Right hindlimb (tissue), 1 donor: Measurements from ENCODE around the gene CNNM3.

Source experiments
- DNase-seq: peaks from one replicate; pipeline ENCODE4 v3.0.0-alpha.2; 2018

CNNM3 gene

DNA sequence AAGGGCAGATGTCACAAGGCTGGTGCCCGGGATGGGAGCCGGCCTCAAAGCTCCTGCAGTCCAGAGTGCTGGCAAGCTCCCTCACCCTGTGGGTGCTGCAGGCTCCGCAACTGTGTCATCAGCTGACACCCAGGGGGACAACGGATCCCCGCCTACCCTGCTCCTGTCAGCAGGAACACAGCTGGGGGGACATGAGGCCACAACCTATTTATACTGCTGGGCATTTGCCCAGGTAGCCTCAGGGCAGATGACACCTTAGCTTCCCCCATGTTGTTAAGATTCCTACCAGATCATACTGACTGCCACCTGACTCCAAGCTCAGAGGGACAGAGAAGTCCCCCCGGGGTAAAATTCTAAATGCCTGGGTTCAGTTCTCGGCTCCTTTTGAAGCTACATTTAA lies 26.5 kb downstream of the CNNM3 start:
- DNase-seq: no peak

DNA sequence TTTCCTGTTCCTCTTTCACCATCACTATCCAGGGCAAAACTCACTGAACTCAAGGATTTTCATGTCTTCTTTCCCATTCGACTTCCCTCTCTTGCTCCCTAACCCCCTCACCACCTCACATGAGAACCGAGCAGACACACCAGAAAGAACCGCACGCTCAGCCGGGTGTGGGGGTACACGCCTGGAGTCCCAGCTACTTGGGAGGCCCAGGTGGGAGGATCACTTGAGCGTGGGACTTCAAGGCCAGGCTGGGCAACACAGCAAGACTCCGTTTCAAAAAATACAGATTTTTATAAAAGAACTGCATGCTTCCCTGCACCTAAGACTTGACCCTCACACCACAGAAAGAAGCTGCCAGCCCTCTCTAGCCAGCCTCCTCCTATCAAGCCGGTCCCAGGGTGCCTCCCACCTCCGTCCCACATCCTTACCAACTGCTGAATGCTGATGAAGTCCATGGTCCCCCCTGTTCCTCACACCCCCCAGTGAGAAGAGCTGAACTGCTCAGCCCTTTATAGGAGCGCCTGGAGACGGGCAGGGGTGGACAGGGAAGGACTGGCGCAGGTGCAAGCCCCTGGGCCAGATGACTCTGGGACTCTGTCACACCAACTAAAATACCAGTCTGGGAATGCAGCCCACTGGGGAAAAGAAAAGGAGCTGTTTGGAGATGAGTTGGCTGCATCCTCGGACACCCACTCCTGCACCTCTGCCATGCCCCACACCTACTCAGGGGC lies 27.6 kb downstream of the CNNM3 start, which contains the start of gene ANKRD23:
Gene ANKRD23, minus strand, starts transcription at position 484 of the 731 bp plus-strand sequence. Its CDS starts 29 bp downstream, at position 455.
- no peak for DNase-seq

DNA sequence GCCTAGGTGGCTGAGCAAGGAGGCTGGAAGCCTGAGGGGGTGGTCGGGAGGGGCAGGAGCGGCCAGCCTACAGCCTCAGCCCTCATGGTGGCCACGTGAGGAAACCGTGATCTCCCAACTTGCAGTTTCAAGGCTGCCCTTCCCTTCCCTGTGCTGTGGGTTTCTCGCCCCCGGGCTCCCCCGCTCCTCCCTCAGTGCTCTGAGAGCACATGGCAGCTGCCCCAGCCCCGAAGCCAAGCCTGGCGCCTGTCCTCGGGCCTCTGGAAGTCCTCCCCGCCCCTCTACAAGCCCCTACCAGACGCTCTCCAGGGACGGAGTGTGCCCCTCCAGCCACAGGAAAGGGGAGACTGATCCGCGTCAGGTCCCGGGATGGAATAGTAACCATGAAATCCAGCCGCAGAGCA lies 28.3 kb downstream of the CNNM3 start:
- no peak for DNase-seq

DNA sequence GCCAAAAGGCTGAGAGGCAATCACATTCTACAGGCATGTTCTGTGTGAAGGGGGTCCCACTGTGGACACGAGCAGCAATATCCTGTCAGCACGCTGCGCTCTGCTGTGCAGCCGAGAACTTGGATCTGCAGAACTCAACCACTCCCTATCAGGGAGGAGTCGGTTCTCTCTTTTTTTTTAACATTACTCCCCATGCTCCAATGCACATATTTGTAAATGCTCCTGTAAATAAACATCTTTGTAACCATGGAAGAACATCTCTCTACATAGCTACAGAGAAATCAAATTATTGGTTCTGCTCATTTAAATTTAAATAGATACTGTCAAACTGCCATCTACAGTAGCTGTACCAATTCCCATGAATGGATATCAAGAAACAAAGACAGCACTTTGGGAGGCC lies 30.8 kb downstream of the CNNM3 start:
- no peak for DNase-seq

DNA sequence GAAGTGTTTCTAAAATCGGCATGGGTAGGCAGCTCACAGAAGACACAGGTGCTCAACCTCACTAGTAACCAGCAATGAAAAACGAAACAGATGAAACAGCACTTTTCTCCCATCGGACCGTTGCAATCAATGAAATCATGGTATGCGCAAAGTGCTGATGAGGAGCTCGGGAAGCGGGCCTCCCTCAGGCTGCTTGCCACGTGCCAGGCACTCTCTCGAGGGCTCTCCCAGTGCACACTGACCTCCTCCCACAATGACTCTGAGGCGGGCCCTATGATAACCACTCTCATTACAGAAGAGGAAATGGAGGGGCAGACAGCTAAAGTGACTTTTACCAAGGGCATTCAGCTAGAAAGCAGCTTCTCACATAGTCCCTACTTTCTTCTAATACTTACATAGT lies 31.5 kb downstream of the CNNM3 start:
- DNase-seq: no peak

DNA sequence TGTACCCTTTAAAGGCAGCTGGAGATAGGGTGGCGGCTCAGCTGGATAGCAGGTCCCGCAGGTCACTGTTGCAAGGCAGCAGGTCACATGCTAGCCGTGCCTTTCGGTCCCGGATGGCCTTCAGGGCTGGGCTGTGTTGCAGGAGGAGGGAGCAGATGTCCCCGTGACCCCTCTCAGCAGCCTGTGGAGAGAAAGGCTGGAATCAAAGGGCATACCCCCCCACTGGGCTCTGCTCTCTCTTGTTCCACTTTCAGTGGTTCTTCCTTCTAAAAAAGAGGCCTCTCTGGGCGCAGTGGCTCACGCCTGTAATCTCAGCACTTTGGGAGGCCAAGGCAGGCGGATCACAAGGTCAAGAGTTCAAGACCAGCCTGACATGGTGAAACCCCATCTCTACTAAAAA lies 32.2 kb downstream of the CNNM3 start:
- no peak for DNase-seq

DNA sequence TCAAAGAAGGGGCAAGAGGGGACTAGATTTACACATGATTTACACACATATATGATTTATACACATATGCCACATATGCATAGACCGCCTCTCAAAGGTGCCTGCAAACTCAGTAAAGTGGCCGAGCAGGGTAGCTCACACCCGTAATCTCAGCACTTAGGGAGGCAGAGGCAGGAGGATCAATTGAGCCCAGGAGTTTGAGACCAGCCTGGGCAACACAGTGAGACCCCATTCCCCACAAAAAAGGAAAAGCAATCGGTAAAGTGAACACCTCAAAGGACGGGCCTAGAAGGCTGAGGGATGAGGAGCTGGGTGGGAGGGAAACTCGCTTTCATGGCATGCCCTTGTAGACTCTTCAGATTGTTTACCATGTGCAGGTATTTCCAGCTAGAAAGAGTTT lies 36.6 kb downstream of the CNNM3 start:
- DNase-seq: no peak

DNA sequence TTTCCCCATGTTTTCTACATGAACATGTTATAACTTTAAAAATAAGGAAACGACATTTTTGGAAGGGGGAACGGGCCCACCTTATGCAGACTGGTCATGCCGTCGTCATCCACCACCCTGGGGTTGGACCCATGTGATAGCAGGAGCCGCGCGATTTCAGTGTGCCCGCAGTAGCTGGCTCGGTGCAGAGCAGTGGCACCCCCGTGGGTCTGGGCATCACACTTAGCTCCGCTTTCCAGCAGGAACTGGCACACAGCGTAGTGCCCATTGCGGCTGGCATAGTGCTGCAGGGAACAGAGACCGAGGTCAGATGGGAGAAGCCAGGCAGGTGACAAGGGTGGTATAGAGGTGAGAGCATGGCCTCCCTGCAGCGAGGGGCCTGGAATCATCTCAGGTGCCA lies 37.3 kb downstream of the CNNM3 start:
- no peak for DNase-seq

DNA sequence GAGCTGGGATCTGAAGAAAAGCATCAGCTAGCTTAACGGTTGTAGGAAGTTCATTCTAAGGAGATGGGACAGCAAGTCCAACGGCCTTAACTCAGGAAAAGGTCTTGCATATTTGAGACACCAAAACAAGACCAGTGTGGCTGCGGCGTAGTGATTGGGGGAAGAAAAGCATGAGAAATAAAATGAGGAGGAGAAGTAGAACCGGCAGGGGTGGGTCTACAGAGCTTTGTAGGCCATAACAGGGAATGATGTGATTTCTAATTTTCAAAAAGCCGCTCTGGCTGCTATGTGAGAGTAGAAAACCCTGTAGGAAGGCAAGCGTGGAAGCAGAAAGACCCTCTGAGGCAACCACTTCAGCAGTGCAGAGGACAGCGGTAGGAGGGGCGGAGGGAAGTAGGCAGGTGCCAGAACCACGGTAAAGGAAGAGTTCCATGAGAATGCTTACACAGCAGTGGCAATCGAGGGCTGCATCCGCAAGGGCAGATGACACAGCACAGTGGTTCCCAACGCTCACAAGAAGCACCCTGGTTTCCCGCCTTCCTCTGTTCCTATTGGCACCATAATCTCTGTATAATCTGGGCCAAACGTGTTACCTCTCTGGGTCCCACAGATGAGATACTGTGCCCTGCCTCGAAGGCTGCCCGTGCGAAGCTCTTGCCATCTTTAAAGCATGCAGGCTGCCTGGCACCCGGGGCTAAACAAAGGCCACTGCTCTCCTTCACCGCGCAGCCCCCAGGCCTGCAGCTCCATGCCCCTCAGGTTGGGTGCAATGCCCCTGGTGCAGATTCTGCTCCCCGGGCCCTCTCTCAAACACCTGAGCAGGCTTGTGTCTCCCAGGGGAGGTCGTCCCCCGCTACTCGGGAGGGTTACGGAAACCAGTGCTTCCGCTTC lies 41.0 kb downstream of the CNNM3 start:
- DNase-seq: peak; percentile 14

DNA sequence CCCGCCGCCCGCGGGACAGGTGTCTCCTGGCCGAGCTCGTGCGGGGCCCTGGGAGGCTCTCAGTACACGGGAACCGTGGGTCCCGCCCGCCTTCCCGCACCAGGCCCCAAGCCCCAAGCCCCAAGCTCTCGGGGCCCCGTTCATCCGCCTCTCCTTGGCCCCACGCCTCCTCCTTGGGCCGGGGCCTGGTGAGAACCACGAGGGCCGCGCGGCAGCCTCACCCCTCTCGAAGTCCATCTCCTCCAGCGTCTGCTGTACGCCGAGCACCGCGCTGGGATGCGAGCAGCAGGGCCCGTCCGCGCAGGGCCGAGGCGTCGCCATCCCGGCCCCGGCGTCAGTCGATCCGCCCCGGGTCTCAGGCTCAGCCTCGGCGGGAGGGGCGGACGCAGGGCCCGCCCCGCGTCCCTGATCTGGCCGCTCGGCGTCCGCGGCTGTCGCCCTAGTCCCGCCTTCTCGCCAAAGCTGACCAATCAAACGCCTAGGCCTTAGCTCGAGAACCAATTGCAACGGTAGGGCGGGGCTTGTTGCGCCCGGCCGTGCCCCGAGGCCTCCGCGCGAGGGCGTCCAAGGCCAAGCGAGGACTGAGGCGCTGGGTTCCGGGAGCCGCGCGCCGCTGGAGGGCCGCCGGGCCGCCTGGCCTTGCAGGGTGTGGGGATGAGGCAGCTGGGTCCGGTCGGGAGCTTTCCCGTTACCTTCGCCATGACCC lies 41.8 kb downstream of the CNNM3 start, which contains the start of gene ANKRD39:
Gene ANKRD39, minus strand, starts transcription at position 350 of the 706 bp plus-strand sequence. Its CDS starts 29 bp downstream, at position 321.
- DNase-seq: peak; percentile 99

DNA sequence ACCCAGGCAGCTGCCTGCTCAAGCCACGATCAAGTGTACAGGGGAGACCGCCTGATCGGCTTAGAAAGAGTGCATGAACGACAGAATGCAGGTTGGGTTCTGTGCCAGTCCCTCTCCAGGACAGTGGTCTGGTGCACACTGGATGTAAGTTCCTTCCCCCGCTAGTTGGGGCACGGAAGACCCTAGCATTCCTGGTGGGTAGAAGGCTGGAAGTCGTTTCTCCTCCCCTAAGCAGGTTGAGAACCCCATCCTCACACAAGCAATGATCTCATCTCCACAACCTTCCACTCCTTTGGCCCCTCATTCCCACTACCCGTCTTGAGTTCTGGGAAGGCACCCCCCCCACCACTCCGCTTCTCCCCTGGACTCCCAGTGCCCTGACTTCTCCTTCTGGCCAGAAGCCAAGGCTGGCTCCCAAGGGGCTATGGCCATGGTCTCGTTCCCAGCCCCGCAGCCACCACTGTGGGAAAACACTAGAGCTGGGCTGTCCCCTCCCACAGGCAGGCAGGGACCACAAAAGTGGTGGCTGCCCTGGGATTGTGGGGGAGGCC lies 43.1 kb downstream of the CNNM3 start:
- peak; percentile 77 for DNase-seq

DNA sequence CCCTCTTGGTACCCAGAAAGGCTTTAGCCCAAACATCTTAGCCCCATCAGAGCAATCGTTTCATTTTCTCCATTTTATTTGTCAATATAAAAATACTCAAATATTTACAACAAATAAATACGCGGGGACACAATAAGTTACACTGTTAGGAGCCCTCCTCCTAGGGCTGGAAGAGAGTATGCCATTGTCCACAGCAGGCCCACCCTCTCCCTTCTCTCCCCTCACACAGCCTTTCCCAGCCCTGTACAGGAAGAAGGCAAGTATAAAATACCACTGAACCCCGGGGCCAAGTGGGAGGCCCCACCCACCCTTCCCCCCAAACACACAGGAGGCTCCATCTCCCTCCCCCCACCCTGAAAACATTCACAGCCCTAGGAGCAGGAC lies 43.6 kb downstream of the CNNM3 start:
- peak; percentile 30 for DNase-seq

DNA sequence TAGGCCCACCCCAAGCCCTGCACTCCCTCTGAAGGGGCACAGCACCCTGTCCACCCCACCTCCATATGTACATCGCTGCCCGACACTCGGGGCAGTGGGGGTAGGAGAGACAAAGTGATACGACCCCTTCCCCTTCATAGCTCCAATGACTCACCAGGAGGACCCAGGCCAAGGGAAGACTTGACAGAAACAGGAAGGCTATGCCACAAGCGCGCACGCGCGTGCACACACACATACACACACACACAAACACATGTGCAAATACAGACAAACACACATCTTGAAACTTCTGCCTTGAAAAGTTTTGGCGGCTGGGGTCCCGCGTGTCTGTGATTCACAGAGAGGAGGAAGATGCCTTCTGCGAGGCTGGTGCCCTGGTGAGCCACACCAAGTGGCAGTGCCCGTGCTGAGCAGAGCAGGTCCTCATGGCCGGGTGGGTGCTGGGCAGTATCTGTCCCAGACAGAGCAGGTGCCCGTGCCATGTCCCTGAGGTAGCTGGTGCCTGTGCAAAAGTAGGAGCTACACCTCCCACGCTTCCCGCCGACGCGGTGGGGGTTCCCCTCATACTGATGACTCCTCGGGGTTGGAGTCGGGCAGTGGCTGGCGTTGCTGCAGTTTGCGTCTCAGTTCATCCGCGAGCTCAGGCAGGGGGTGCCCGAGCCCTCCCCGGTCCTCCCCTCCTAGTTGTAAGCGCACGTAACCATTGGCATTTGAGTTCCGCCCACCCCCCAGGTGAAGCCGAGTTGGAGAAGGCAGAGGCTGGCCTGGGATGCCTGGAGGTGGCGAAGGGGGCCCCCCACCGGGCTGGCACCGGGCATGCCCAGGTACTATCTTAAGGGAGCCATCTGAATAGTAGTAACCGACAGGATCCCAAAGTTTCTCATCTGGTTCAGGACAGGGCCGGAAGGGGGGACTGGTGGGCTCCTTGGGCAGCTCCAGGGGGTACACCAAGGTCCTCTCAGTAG lies 44.3 kb downstream of the CNNM3 start:
- DNase-seq: peak; percentile 36

DNA sequence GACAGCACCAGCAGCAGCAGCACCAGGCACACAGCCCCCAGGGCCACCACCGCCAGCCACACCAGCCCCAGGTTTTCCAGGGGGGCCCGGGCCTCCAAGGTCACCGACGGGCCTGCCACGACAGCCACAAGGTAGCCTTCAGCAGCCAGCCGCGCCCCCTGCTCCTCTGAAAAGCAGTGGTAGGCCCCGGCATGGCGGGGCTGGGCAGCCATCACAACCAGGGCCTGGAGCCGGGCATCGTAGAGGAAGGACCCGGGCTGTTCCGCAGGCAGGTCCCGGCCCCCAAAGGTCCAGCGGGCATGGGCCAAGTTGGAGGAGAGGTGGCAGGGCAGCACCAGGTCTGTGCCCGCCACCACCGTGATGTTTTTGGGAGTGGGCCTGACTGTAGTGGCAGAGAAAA lies 45.0 kb downstream of the CNNM3 start:
- DNase-seq: peak; percentile 13

DNA sequence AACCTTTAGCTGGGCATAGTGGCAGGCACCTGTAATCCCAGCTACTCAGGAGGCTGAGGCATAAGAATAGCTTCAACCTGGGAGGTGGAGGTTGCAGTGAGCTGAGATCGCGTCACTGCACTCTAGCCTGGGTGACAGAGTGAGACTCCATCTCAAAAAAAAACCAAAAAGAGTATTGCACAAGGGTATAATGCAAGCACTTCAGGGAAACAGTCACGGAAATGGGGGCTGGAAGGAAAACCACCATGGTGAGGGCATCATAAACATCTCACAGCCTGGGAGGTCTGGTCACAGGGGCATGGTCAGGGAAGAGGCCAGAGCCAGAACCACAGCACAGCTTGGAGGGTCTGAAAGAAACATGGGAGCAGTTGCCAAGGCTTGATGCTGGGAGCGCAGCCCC lies 47.0 kb downstream of the CNNM3 start:
- DNase-seq: peak; percentile 17

DNA sequence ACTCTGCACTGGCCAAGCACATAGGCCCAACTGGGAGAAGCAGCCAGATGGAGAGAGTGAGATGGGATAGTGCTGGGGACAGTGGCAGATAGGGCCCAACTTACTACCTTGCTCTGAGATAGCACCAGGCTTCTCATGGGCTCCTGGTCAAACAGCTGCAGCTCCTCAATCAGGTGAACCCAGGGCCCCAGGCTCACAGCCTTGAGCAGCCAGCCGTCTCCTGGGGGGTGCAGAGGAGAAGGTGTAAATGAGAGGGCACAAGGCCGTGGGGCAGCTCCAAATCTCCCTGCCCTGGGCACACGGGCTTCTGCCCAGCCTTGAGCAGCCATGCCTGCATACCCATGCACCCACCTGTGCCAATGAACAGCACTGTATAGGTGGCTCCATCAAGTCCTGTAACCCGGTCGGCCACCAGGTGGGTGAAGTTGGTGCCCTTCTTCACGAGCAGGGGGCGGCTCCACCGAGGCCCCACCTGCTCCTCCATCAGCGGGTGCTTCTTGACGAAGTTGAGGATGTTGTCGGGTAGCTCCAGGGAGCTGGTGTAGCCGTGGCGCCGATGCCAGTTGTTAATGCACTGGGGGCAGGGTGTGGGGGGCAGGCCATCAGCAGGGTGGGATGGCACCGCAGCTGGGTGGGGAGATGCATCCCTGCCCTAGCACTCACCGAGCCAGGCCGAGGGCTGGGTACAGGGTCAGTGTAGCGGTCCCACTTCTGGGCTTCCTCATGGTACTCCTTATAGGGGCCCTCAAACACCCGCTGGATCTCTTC lies 47.7 kb downstream of the CNNM3 start:
- no peak for DNase-seq

DNA sequence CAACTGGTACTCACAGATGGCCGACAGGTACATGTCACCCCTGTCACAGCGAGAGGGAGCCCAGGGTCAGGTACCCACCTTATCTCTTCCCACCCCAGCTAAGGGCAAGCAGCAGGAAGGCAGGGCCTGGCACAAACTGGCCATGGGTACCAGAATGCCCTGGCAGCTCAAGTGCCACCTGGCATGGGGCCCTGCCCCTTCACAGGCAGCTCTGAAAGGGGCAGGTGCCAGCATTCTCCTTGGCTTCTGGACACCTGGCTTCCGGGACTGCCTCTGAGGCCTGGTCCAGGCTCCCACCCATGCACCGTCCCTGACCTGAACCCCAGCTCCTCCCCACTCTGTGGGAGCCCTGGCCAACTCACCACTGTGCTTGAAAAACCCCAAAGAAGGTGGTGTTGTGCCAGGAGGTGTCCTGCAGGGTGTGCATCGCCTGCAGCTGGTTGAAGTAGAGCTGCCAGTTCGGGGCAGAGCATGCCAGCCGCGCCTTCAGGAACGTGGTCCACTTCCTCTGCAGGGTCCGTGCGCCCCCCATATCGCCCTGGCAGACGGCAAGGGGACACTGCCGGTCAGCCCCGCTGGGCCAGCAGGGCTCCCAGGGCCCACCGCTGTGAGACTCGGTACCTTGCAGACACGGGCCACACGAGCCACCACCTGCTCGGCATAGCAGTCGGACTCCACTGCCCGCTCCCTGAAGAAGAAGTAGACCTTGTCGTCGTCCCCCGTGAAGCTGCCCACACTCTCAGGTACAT lies 48.4 kb downstream of the CNNM3 start:
- peak; percentile 23 for DNase-seq

DNA sequence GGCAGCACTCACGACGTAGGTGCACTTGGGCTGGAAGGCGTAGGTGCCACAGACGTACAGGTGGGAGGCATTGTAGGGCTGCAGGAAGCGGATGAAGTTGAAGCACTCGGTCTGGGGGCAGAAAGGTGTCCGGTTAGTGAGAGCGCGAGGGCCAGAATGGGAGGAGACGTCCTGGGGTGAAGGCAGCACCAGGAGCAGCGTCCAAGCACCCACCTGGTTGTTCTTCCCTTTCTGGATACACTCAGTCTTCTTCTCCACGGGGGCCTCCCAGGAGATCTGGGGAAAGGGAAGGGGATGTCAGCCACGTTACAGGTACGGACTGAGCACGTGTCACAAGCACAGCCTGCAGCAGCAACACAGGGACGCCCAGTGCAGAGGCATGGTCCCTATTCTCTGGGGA lies 49.6 kb downstream of the CNNM3 start:
- no peak for DNase-seq

DNA sequence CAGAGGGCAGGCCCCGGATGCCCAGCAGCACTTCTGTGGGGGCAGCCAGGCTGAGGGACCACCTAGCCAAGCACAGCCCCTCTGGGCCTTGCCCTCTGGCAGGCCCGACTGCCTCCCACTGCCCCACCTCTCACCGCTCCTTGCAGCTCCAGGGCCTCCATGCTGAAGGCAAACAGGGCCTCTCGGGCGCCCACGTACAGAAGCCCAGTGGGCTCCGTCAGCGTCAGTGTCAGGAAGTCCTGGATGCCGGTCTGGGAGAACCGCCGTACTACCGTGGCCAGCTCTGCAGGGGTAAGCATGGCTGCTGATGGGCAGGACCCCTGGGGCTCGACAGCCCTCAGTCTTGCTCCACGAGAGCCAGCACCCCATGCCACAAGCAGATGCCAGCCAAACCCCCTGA lies 50.1 kb downstream of the CNNM3 start:
- DNase-seq: no peak

DNA sequence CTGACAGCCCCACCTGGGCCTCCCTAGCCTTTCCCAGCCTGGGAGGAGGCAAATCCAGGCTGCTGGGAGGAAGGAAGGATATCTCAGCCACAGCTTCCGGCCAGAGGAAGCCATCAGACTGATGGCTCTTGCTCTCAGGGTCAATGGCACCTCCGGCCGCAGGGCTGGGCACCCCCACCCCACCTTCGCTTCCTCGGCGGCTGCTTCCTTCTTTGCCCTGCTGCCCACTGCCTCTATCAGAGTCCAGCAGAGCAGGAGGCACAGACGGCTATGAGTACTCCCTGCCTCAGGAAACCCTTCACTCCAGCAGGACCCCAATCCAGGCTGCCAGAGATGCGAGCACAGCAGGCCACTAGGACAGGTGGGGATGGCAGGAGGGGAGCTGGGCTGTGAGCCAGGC lies 50.5 kb downstream of the CNNM3 start:
- peak; percentile 27 for DNase-seq
